ENCODE data around the gene RNF8. TPM values are rescaled to one million over a fixed set of nuclear protein-coding genes. Genes with fewer than 3 reads are reported as not detected.

The RNF8 gene
- total RNA-seq, 5 donors from 2014 or later (not counting 1 experiment from before 2014, with no cell fraction given) = 10.6 to 18.5 (median 15.2) TPM

DNA sequence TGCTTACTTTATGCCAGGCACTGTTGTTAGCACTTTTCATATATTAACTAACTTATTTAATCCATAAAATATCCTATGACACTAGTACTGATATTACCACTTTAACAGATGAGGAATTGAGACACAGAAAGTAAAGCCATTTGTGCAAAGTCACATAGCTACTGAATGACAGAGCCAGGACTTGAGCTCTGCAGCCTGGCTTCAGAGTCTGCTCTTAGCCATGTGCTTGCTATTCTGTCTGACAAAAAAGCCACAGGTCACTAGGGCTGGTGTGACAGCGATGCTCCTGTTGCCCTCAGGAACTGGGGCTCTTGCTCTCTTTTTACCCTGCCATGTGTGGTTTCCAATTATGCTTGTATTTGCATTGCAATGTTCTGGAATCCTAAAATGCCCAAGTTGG is 44.7 kb upstream of the RNF8 start:
- ChIA-PET CTCF (no interaction called here), POLR2A (no interaction called here)
- Mint-ChIP-seq H3K4me3 (no peak overlapping the region), H3K36me3 (peaks cover 44% of the 10 kb centered on the region), H3K27ac (no peak overlapping the region), H3K4me1 (no peaks in the 10 kb centered on the region), H3K27me3 (no peaks in the 10 kb centered on the region), H3K9me3 (no peaks in the 10 kb centered on the region)
- H3K4me3 ChIP-seq (ENCODE audit: control insufficient read depth in 1 of 2, extremely low read depth in 1 of 2, low read length in 1 of 2) = no peak overlapping the region
- H3K27ac ChIP-seq (ENCODE audit: low read length) = no peak overlapping the region
- ATAC-seq (replicated peaks in 1 of 4) = no peak
- no peak for DNase-seq
- no peaks in the 10 kb centered on the region for H3K9me3 ChIP-seq
- WGBS (ENCODE audit: insufficient coverage) = 100% methylated on average over 1 of the region's 1 CpG
- peaks cover 7 to 36% of the 10 kb centered on the region in 2 donors for H3K36me3 ChIP-seq (ENCODE audit: control insufficient read depth in 2 of 2, extremely low read depth in 1 of 2, insufficient read depth in 1 of 2, low read length in 1 of 2)
- H3K4me1 ChIP-seq (ENCODE audit: control insufficient read depth in 1 of 2, extremely low read depth in 1 of 2, insufficient read depth in 2 of 2, low read length in 2 of 2) = no peaks in the 10 kb centered on the region
- no peaks in the 10 kb centered on the region for H3K27me3 ChIP-seq (replicated peaks in 1 of 2; ENCODE audit: control insufficient read depth in 2 of 2, extremely low read depth in 1 of 2, insufficient read depth in 2 of 2, low read length in 1 of 2)

DNA sequence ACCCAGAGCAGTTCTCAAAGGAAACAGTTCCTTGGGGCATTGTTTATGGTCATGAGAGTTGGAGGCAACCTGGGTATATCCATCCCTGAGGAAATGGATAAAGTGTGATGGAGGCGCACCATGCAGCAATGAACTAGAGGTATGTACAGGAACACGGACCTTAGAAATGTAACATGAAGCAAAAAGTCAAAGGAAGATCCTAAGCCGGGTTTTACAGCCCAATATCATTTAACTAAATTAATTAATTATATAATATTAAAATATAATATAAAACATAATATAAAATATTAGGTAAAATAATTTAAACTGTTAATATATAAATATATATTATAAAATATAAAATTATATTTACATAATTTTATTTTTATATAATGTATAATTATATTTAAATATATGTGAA is 44.1 kb upstream of the RNF8 start:
- Histone ChIP-seq H3K27me3 (replicated peaks in 1 of 2; ENCODE audit: control insufficient read depth in 2 of 2, extremely low read depth in 1 of 2, insufficient read depth in 2 of 2, low read length in 1 of 2) (no peaks in the 10 kb centered on the region), H3K4me1 (ENCODE audit: control insufficient read depth in 1 of 2, extremely low read depth in 1 of 2, insufficient read depth in 2 of 2, low read length in 2 of 2) (no peaks in the 10 kb centered on the region), H3K9me3 (no peaks in the 10 kb centered on the region), H3K36me3 (ENCODE audit: control insufficient read depth in 2 of 2, extremely low read depth in 1 of 2, insufficient read depth in 1 of 2, low read length in 1 of 2) (peaks cover 13 to 37% of the 10 kb centered on the region in 2 donors), H3K27ac (ENCODE audit: low read length) (no peak overlapping the region), H3K4me3 (ENCODE audit: control insufficient read depth in 1 of 2, extremely low read depth in 1 of 2, low read length in 1 of 2) (no peak overlapping the region)
- Mint-ChIP-seq H3K27me3 (no peaks in the 10 kb centered on the region), H3K4me1 (peaks cover 0 to 5% (median 0%) of the 10 kb centered on the region in 3 donors), H3K4me3 (no peak overlapping the region), H3K27ac (no peak overlapping the region), H3K36me3 (peaks cover 44% of the 10 kb centered on the region), H3K9me3 (no peaks in the 10 kb centered on the region)
- ATAC-seq (replicated peaks in 1 of 4) (no peak), DNase-seq (no peak)
- ChIA-PET POLR2A (interaction anchor here in 1 of 2 donors (0.6 kb wide), 1 partner anchor 143 kb away, joined by 3 read pairs; no protein-coding TSS in a partner anchor), CTCF (interaction anchor here in 1 of 2 donors (0.6 kb wide), 1 partner anchor 394 kb away, joined by 3 read pairs; no protein-coding TSS in a partner anchor)
- no CpG with 5 or more reads among the region's 3 CpGs for WGBS (ENCODE audit: insufficient coverage)

DNA sequence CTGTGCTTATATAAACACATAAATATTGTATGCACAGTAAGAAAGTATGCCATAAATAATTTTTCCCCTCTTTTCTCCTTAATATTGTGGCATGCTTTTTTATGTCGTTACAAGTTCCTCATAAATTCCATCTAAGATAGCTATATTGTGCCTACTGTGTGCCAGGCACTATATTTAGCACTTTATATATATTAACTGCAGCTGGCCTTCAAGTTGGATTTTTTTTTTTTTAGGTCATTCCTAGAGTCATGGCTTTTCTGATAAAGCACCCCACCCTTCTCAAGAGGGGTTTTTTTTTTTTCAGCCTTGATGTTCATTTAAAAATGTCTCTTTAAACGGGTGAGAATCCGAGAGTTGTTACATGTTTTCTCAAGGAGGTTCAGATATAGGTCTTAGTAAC is 42.8 kb upstream of the RNF8 start:
- Histone ChIP-seq H3K9me3 (no peaks in the 10 kb centered on the region), H3K4me1 (ENCODE audit: control insufficient read depth in 1 of 2, extremely low read depth in 1 of 2, insufficient read depth in 2 of 2, low read length in 2 of 2) (no peaks in the 10 kb centered on the region), H3K27me3 (replicated peaks in 1 of 2; ENCODE audit: control insufficient read depth in 2 of 2, extremely low read depth in 1 of 2, insufficient read depth in 2 of 2, low read length in 1 of 2) (no peaks in the 10 kb centered on the region), H3K36me3 (ENCODE audit: control insufficient read depth in 2 of 2, extremely low read depth in 1 of 2, insufficient read depth in 1 of 2, low read length in 1 of 2) (peaks cover 13 to 44% of the 10 kb centered on the region in 2 donors), H3K4me3 (ENCODE audit: control insufficient read depth in 1 of 2, extremely low read depth in 1 of 2, low read length in 1 of 2) (no peak overlapping the region), H3K27ac (ENCODE audit: low read length) (no peak overlapping the region)
- H3K27me3 Mint-ChIP-seq = no peaks in the 10 kb centered on the region
- no CpG with 5 or more reads among the region's 3 CpGs for WGBS (ENCODE audit: insufficient coverage)
- ChIA-PET POLR2A (interaction anchor here in 1 of 2 donors (0.6 kb wide), 1 partner anchor 44 kb away, joined by 9 read pairs; no protein-coding TSS in a partner anchor), CTCF (no interaction called here)
- no peaks in the 10 kb centered on the region for H3K9me3 Mint-ChIP-seq
- ATAC-seq (replicated peaks in 1 of 4) = no peak
- H3K4me3 Mint-ChIP-seq = no peak overlapping the region
- peaks cover 0 to 9% (median 0%) of the 10 kb centered on the region in 3 donors for H3K4me1 Mint-ChIP-seq
- no peak for DNase-seq
- H3K27ac Mint-ChIP-seq = no peak overlapping the region
- H3K36me3 Mint-ChIP-seq = peaks cover 39% of the 10 kb centered on the region

- H3K4me1 Mint-ChIP-seq = peaks cover 0 to 9% (median 0%) of the 10 kb centered on the region in 3 donors
- H3K27ac Mint-ChIP-seq = peak overlapping the region in 1 of 2 donors; percentile 22
- Histone ChIP-seq H3K4me3 (ENCODE audit: control insufficient read depth in 1 of 2, extremely low read depth in 1 of 2, low read length in 1 of 2) (no peak overlapping the region), H3K27ac (ENCODE audit: low read length) (no peak overlapping the region), H3K36me3 (ENCODE audit: control insufficient read depth in 2 of 2, extremely low read depth in 1 of 2, insufficient read depth in 1 of 2, low read length in 1 of 2) (peaks cover 13 to 50% of the 10 kb centered on the region in 2 donors), H3K4me1 (ENCODE audit: control insufficient read depth in 1 of 2, extremely low read depth in 1 of 2, insufficient read depth in 2 of 2, low read length in 2 of 2) (no peaks in the 10 kb centered on the region), H3K9me3 (no peaks in the 10 kb centered on the region), H3K27me3 (replicated peaks in 1 of 2; ENCODE audit: control insufficient read depth in 2 of 2, extremely low read depth in 1 of 2, insufficient read depth in 2 of 2, low read length in 1 of 2) (no peaks in the 10 kb centered on the region)
- ATAC-seq (replicated peaks in 1 of 4) (no peak), DNase-seq (no peak)
- H3K36me3 Mint-ChIP-seq = peaks cover 39% of the 10 kb centered on the region
- H3K4me3 Mint-ChIP-seq = no peak overlapping the region
- ChIA-PET CTCF (no interaction called here), POLR2A (no interaction called here)
- H3K9me3 Mint-ChIP-seq = no peaks in the 10 kb centered on the region
- no CpG with 5 or more reads among the region's 2 CpGs for WGBS (ENCODE audit: insufficient coverage)
- H3K27me3 Mint-ChIP-seq = no peaks in the 10 kb centered on the region
These were observed 41.9 kb upstream of the RNF8 start for GRCh38 chr6:37311741-37312473.

DNA sequence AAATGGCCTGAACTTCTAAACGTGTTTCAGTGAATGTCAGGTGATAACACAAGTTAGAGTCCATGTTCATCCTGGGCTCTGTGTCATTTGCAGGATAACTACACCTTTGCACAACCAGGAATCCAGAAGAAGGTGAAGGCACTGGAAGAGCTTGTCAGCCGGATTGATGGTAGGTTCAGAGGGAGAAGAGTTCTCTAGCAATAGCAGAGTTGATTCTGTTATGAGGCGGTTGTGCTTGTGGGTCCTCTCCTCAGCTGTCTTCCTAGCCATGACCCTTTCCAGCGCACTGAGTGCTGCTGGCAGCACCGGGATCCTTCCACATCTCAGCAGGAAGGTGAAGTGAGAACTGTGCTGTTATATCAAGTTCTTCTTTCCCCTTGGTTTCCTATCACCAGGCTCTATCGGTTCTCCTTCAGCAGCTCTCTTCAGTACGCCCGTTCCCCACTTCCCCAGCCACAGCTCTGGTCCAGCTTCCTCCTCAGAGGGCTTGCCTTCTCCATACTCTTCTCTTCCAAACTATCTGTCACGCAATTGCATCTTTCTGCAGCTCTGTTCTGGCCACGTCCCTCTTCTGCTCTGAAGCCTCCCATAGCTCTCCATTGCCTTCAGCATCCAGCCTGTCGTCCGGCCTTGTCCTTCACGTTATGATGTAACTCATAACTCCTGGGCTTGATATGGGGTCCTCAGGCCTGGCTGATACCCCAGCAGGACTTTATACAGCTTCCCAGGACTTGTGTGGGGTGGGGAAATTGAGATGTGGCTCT is 39.9 kb upstream of the RNF8 start:
- Mint-ChIP-seq H3K36me3 (peaks cover 34% of the 10 kb centered on the region), H3K9me3 (no peaks in the 10 kb centered on the region), H3K27ac (no peak overlapping the region), H3K27me3 (no peaks in the 10 kb centered on the region), H3K4me1 (peaks cover 0 to 9% (median 0%) of the 10 kb centered on the region in 3 donors), H3K4me3 (no peak overlapping the region)
- DNase-seq (no peak), ATAC-seq (replicated peaks in 1 of 4) (no peak)
- WGBS (ENCODE audit: insufficient coverage) = 95% methylated on average over 7 of the region's 13 CpGs
- no peak overlapping the region for H3K4me3 ChIP-seq (ENCODE audit: control insufficient read depth in 1 of 2, extremely low read depth in 1 of 2, low read length in 1 of 2)
- no peaks in the 10 kb centered on the region for H3K4me1 ChIP-seq (ENCODE audit: control insufficient read depth in 1 of 2, extremely low read depth in 1 of 2, insufficient read depth in 2 of 2, low read length in 2 of 2)
- ChIA-PET CTCF (interaction anchor here (0.5 to 1.1 kb wide), 4 partner anchors 83 to 297 kb away, joined by 3 to 5 read pairs (median 4); no protein-coding TSS in a partner anchor), POLR2A (no interaction called here)
- no peak overlapping the region for H3K27ac ChIP-seq (ENCODE audit: low read length)
- no peaks in the 10 kb centered on the region for H3K27me3 ChIP-seq (replicated peaks in 1 of 2; ENCODE audit: control insufficient read depth in 2 of 2, extremely low read depth in 1 of 2, insufficient read depth in 2 of 2, low read length in 1 of 2)
- H3K9me3 ChIP-seq = no peaks in the 10 kb centered on the region
- H3K36me3 ChIP-seq (ENCODE audit: control insufficient read depth in 2 of 2, extremely low read depth in 1 of 2, insufficient read depth in 1 of 2, low read length in 1 of 2) = peaks cover 13 to 66% of the 10 kb centered on the region in 2 donors

DNA sequence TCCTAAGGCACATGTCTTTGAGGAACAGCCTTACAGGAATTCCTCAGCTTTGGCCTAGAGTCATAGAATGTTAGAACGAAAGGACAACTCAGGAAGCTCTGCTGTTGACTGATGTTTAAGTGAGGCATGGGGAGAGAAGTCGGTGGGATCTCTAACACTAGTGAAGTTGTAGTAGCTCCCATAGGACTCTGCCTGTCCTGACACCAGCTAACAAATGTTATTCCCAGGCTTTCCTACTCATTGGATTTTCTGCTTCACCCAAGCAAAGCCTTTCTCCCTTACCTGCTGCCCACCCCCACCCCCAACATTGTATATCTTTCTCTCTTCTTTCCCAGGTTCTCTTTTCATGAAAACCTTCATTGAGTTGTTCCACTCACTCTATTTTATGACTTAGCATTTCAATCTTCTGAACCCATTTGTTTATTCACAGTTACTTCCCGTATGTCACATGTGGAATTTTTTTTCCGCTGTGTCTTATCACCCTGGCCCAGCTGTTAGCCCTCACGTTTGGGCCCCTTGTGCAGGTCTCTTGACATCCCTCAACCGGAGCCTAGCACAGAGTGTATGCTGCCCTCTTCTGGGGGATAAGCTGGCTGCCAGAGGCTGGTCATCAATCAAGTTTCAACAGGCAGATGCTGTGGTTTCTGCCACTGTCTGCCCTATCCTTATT is 39.2 kb upstream of the RNF8 start:
- WGBS (ENCODE audit: insufficient coverage) = 40% methylated on average over 4 of the region's 6 CpGs
- no peaks in the 10 kb centered on the region for H3K9me3 Mint-ChIP-seq
- H3K27me3 Mint-ChIP-seq = no peaks in the 10 kb centered on the region
- no peak overlapping the region for H3K4me3 Mint-ChIP-seq
- Histone ChIP-seq H3K4me1 (ENCODE audit: control insufficient read depth in 1 of 2, extremely low read depth in 1 of 2, insufficient read depth in 2 of 2, low read length in 2 of 2) (no peaks in the 10 kb centered on the region), H3K27ac (ENCODE audit: low read length) (no peak overlapping the region), H3K4me3 (ENCODE audit: control insufficient read depth in 1 of 2, extremely low read depth in 1 of 2, low read length in 1 of 2) (no peak overlapping the region), H3K36me3 (ENCODE audit: control insufficient read depth in 2 of 2, extremely low read depth in 1 of 2, insufficient read depth in 1 of 2, low read length in 1 of 2) (peaks cover 13 to 67% of the 10 kb centered on the region in 2 donors), H3K27me3 (replicated peaks in 1 of 2; ENCODE audit: control insufficient read depth in 2 of 2, extremely low read depth in 1 of 2, insufficient read depth in 2 of 2, low read length in 1 of 2) (no peaks in the 10 kb centered on the region), H3K9me3 (no peaks in the 10 kb centered on the region)
- peak in 24 of 35 experiments; percentile 2 to 49 (median 12) for DNase-seq
- ATAC-seq (replicated peaks in 1 of 4) = peak; percentile 34 to 59 (median 50)
- H3K36me3 Mint-ChIP-seq = peaks cover 28% of the 10 kb centered on the region
- CTCF ChIA-PET = interaction anchor here in 1 of 2 donors (0.5 to 1.1 kb wide), 3 partner anchors 90 to 298 kb away, joined by 3 to 4 read pairs (median 4); no protein-coding TSS in a partner anchor
- H3K4me1 Mint-ChIP-seq = peaks cover 0 to 9% (median 0%) of the 10 kb centered on the region in 3 donors
- H3K27ac Mint-ChIP-seq = no peak overlapping the region
- POLR2A ChIA-PET = no interaction called here

Measured in T-cell (primary cell).